HG03095 (cell line): ENCODE data around the gene SPAG4.

Experiments
- ATAC-seq: cut with Tn5 transposase; IDR thresholded peaks from one replicate; pipeline ENCODE4 v1.9.1; 2021; ENCODE audit warnings: moderate library complexity; ENCODE audit not compliant: unreplicated experiment

The SPAG4 gene, protein sequence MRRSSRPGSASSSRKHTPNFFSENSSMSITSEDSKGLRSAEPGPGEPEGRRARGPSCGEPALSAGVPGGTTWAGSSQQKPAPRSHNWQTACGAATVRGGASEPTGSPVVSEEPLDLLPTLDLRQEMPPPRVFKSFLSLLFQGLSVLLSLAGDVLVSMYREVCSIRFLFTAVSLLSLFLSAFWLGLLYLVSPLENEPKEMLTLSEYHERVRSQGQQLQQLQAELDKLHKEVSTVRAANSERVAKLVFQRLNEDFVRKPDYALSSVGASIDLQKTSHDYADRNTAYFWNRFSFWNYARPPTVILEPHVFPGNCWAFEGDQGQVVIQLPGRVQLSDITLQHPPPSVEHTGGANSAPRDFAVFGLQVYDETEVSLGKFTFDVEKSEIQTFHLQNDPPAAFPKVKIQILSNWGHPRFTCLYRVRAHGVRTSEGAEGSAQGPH

DNA sequence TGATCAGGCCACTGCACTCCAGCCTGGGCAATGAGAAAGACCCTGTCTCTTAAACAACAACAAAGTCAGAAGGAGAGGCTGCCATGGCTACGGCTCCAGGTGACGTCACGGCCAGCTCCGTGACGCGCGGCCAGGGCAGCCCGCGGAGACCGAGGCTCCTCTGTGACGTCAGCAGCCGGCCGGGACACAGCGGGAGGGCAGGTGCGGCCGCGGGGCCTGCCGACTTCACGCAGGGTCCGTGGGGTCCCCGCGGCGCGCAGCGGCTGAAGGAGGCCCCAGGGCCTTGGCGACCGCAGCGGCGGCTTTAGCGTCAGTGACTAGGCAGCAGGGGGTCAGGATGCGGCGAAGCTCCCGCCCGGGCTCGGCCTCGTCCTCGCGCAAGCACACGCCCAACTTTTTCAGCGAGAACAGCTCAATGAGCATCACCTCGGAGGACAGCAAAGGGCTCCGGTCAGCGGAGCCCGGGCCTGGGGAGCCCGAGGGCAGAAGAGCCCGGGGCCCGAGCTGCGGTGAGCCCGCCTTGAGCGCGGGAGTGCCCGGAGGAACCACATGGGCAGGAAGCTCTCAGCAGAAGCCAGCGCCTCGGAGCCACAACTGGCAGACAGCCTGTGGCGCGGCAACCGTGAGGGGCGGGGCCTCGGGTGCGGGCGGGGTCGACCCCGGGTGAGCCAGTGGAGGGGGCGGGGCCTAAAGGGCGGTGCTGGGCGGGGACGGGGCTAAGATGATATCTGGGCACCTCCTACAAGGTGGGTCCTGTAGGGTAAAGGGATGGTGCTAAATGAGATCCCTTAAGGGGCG lies at the start of gene SPAG4:
Gene SPAG4, plus strand, starts transcription at position 163 of the 798 bp plus-strand sequence. Its CDS starts 175 bp downstream, at position 338.
- peak; percentile 63 for ATAC-seq

DNA sequence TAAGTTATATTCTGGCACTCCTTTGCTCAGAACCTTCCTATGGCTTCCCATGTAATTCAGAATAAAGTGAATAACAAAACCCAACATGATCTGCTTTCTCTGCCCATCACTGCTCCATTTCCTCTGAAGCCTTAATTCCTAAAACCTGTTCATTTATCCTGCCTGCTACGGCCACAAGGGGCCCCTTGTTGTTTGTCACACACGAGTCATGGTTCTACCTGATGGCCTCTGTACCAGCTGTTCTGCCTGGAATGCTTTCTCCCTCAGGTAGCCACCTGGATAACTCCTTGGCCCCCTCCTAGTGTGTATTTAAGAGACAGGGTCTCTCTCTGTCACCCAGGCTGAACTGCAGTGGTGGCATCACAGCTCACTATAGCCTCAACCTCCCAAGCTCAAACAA lies 47.0 kb upstream of the SPAG4 start:
- no peak for ATAC-seq

DNA sequence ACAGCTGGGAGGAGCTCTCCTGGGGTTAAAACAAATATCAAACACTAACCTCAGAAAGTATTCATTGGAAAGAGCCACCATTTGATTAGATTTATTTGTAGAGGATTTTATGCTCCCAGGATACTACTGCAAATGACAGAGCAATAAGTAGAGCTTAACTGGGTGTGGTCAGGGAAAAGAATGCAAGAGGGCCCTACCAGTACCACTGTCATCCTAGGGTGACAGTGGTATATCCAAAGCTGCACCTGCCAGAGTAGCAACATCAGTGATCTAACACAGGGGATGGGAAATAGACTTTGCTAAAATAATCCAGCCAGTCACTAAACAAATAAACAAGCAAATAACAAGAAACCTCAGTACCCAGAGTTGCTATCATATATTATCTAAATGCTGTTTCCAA lies 44.1 kb upstream of the SPAG4 start:
- ATAC-seq, result no peak

DNA sequence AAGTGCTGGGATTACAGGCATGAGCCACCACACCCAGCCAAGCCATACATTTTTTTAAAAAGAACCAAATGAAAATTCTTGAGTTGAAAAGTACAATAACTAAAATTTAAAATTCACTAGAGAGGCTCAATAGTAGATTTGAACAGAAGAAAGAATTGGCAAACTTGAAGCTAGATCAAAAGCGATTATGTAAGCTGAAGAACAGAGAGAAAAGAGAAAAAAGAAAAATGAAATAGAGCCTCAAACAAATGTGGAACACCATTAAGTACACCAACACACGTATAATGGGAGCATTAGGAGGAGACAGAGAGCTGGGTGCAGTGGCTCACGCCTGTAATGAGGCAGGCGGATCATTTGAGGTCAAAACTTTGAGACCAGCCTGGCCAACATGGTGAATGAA lies 42.8 kb upstream of the SPAG4 start:
- no peak for ATAC-seq

DNA sequence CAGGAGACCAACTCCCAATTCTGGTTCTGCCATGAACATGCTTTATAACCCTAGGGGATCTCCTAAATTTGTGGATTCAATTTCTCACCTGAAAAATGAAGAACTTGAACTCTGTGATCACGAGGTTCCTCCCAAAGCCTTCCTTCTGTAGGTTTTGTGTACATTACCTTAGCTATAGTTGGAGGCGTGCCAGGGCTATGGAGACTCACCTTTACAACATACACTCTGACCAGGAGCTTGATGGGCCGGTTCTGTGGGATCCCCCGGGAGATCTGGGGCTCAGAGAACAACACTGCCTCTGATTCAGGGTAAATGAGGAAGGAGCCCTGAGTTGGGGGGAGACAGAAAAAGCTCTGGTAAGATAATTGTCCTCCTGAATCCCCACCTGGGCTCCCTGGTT lies 39.7 kb upstream of the SPAG4 start:
- no peak for ATAC-seq

DNA sequence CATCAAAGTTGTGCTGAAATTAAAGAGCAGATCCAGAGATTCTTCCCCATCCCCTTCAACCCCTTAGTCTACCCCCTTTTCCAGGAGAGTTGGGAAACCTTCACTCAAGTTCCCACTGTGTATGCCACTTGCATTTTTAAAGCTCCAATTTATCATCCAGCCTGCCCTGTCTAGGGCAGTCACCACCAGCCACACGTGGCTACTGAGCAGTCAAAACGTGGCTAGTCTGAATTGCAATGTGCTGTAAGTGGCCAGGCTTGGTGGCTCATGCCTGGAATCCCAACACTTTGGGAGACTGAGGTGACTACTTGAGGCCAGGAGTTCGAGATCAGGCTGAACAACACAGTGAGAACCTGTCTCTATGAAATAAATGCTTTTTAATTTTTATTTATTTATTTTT lies 38.8 kb upstream of the SPAG4 start:
- no peak for ATAC-seq

DNA sequence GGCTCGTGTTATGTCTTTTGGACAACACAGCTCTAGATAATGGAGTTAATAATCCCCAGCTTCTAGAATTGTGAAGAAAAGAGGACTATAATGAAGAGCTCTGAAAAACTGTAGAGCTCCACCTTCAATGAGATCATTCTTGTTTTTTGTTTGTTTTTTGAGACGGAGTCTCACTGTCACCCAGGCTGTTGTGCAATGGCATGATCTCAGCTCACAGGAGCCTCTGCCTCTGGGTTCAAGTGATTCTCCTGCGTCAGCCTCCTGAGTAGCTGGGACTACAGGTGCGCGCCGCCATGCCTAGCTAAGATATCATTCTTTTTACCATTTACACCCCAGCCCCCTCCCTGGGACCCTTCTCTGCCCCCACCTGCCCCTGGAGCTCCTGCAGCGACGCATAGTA lies 37.2 kb upstream of the SPAG4 start:
- ATAC-seq, result no peak

DNA sequence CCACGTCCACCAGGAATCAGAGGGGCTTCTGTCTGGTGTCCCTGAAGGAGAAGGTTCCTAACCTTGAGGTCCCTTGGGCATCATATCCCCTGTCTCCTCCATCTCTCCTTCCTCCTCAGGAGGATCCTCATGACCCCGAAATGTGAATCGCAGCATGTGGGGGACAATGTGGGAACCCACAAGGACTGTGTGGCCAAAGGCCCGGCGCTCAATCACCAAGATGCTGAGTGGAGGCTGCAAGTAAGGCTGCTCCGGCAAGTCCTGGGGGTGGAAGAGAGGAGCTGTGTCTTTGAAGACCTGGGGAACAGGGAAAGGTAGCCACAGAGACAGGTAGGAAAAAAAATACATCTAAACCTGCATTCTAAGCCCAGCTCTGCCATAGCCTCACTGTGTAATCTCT lies 36.4 kb upstream of the SPAG4 start:
- no peak for ATAC-seq

DNA sequence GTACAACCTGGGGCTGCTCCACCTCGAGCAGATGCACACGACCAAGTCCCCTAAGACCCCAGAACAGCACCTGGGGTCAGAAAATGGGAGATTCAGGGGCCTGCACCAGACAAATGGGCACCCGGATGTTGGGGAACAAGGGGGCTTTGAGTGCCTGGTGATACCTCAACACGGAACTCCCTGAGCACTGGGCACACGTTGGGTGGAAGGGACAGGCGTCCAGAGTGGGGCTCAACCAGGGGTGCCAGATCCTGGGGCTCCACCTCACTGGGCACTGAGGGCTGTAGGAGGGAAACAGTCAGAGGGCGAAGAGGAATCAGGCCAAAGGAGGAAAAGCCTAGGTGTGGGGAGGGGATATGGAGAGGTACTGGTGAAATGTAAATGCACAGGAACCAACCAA lies 33.5 kb upstream of the SPAG4 start:
- no peak for ATAC-seq

DNA sequence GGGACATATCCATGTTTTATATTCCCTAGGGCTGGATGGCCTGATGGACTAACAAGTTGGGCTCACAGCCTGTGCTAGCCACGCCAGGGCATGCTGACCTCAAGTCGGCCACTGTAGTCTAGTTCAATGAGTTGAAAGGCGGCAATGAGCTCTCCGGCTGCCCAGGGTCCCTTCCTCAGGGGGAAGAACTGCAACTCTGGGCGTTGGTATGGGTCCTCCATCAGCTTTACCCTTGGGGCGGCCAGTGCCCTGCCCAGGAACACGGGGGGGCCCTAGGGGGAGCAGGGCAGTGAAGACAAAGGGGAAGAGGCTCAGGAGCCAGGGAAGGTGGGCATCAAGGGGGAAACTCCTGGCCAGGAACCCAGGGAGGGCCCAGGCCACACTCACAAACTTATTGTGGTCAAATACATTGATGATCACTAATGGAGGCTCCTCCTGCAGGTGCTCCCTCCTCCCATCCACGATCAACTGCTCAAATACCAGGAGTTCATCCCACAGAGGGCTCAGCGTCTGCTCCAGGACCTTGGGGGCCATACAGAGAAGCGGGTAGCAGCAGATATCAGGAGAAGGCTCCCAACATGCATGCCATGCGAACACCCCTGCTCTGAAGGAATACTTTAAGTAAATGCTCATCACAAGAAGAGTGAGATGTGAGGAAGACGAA lies 32.8 kb upstream of the SPAG4 start:
- no peak for ATAC-seq

DNA sequence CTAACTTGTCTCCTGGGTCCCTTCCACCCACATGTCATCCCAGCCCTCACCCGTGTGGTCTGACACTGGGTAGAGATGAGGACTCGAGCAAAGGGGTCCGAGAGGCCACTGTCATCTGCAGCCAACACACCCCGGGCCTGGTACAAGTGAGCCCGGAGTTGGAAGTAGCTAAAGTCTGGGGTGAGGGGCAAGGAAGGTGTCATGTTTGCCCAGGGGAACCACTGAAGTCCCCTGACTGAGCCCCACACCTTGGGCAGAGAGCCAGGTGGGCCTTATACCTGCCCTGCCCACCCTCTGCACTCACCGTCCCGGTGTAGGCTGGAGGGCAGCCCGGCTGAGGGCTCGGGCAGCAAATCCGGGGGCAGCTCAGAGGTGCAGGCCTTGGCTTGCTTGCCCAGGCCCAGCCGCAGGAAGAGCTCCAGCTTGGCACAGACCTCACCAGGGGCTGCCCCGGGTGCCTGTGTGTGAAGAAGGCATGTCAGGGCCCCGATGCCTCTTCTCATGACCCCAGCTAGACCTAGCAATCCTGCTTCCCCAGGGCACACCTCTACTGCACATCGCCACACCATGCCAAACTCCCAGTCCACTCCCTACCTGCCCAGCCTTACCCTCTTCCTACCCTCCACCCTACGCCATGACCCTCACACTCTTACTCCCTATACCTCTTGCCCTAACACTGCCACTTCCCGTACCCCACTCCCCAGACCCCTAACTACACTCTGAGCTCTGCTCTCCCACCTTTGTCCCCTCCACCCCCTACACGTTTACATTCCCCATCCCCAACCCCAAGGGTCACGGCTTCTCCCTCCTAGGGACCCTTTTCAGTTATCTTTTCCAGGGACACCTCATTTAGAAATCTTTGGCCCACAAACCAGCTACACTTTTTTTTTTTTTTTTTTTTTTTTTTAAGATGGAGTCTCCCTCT lies 31.7 kb upstream of the SPAG4 start:
- ATAC-seq, result no peak

DNA sequence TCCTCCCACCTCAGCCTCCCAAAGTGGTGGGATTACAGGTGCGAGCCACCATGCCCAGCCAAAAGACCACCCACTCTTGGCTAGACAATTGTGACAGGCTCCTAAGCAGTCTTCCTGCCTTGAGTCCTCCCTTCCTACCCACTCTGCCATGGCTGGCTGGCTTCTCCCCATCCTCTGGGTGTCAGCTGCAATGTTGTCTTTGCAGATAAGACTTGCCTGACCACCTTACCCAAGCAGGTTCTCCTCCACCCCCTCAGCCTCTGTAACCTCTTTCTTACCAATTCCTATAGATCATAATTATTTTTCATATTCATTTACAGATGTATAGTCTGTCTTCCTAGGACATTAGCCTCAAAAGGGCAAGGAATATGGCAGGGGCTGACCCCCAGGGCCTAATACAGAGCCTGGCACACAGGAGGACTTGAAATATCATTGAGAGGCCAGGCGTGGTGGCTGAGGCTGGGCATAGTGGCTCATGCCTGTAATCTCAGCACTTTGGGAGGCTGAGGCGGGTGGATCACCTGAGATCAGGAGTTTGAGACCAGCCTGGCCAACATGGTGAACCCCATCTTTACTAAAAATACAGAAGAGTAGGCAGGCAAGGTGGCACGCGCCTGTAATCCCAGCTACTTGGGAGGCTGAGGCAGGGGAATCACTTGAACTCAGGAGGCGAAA lies 28.7 kb upstream of the SPAG4 start:
- ATAC-seq, result no peak

DNA sequence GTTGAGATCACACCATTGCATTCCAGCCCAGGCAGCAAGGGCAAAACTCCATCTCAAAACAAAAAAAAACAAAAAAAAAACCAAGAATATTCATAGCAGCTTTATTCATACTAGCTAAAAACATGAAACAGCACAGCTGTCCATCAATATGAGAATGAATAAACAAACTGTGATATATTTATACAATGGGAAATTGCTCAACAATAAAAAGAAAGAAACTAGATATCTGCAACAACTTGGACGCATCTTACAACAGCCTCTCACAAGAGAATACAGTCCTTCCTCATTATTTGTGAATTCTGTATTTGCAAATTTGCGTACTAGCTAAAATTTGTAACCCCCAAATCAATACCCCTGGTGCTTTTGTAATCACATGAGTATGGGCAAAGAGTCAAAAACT lies 28.2 kb upstream of the SPAG4 start:
- ATAC-seq, result no peak

DNA sequence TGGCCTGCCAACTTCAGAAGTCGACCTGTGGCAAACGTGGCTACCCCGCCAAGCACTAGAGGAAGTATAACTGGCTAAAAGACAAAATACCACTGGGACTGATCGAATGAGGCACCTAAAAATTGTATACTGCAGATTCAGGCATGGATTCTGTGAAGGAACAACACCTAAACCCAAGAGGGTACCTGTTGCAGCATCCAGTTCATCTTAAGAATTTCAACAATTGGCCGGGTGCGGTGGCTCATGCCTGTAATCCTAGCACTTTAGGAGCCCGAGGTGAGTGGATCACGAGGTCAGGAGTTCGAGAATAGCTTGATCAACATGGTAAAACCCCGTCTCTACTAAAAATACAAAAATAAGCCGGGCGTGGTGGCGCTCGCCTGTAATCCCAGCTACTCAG lies 27.2 kb upstream of the SPAG4 start:
- ATAC-seq, result no peak

DNA sequence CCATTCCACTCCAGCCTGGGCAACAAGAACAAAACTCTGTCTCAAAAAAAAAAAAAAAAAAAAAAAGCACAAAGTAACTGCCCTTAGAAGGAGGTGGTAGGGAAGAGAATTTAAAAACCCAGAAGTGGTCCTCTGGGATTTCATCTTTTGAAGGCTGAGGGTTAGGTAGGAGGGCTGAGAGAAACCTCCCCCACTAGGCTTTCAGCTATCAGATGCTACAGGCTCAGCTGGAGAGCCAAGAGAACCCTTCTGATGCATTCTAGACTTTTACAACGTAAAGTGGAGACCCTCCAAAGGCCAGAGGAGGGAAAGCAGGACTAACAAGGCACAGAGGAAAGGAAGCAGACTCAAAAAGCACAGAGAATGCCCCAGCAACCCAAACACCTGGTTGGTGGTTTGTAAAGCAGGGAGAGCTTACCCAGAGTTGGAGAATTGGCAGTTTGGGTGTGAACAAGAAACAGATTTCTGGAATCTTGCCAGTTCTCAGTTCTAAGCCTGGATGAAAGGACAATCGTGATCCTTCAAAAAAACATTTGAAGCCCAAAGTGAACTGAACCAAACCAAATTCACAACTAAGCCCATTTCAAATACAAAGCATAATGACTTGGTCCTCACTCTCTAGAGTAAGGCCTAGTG lies 23.2 kb upstream of the SPAG4 start:
- no peak for ATAC-seq

DNA sequence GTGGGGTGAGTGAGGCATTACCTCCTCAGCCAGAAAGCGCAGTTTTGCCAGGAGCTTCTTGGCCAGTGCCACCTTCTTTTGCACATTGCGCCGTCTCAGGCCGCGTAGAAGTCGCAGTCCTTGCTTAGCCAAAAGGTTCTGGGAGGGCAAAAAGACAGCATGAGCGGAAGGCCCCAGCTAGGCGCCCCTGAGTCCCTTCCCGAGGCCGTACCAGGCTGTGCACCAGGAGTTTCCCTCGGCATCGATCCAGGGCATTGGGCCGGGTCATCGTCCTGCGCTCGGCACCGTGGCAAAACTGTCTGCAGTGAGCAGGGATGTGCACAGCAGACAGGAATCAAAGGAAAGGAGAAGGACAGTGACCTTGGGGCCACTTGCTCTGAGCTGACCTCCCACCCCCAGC lies 20.2 kb upstream of the SPAG4 start:
- no peak for ATAC-seq

DNA sequence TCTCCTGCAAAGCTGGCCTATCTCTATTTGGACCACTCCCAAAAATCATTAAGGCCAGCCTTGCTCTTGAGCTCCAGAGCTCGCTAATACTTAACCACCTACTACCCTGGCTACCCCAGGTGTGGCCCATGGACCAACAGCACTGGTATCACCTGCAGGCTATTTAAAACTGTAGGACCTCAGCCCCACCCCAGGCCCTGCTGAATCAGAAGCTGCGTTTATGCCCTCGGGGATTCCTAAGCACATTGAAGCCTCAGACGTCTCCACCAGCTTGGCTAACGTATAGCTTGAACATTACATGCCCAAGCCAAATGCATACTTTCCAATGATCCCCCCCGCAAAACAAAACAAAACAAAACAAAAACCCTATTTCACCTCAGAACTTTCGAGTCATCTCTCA lies 19.7 kb upstream of the SPAG4 start:
- ATAC-seq, result no peak

DNA sequence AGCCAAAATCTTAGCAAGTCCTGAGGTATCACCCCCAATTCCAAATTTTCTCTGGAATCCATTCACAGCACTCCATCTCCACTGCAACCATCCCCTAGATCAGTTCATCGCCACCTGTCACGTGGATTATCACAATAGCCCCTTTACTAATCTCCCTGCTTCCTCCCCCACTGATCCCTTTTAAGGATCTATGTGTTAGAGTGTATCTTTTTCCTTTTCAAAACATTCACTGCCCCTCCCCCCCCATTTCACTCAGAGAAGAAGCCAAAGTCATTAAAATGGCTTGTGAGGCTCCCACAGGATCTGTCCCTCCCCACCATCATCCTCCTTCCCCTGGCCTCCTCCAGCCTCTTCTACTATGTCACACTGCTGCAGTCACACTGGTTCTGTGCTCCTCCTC lies 18.4 kb upstream of the SPAG4 start:
- ATAC-seq, result no peak

DNA sequence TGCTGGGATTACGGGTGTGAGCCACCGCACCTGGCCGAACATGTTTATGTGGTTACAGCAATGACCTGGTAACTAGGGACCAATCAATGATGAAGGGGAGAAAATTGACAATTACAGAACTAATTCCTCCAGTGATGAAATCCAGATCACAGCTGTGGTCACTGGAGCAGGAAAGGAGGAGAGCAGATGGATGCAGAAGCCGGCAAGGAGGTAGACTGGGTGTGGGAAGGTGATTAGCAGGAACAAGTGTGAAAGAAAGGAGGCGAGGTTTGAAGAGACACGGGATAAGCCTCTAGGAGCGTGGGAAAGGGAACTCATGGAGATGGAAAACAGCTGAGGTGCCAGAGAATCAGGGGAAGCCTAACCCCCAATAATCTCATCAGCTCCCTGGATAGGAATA lies 17.2 kb upstream of the SPAG4 start:
- ATAC-seq, result no peak
